Measurements from ENCODE around the gene MANF. TPM values are rescaled to one million over a fixed set of nuclear protein-coding genes. Genes with fewer than 3 reads are reported as not detected.

MANF gene
- total RNA-seq, 2 donors from 2014 or later = 42.6 to 48.5 TPM

DNA sequence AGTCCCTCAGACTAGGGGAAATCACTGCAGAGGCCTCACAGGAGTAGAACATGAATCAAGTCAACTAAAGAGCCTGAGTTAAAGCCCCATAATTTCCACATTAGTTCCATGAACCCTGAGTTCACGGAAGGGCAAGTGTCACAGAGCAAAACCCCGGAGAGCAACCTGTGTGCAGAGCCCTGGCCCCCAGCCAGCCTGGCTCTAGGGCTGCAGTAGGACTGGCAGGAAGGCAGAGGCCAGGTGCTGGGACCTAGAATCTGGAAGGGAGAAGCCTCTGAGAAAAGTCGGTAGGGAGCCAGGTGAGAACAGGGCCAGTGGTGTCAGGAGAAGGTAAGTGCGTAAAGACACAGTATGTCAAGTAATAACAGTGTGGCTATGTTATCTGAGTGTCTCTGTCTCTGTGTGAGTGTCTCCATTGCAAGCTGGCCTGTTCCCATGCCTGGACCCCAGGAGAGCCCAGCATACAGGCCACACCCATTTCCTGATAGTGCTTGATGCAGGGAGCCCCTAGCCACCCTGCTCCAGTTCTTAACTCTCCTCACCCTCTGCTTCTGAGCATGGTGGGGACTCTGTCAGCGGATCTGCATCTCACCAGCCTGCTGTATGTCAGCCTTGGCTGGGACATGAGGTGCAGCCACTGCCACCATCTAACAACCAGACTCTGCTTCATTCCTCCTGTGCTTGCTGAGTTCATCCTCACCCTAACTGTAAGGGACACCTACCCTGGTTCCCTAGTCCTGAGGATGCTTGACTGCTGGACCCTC, 11.3 kb upstream of the MANF start:
- H3K4me3 ChIP-seq = no peak overlapping the region
- TF ChIP-seq, protein P1, sequence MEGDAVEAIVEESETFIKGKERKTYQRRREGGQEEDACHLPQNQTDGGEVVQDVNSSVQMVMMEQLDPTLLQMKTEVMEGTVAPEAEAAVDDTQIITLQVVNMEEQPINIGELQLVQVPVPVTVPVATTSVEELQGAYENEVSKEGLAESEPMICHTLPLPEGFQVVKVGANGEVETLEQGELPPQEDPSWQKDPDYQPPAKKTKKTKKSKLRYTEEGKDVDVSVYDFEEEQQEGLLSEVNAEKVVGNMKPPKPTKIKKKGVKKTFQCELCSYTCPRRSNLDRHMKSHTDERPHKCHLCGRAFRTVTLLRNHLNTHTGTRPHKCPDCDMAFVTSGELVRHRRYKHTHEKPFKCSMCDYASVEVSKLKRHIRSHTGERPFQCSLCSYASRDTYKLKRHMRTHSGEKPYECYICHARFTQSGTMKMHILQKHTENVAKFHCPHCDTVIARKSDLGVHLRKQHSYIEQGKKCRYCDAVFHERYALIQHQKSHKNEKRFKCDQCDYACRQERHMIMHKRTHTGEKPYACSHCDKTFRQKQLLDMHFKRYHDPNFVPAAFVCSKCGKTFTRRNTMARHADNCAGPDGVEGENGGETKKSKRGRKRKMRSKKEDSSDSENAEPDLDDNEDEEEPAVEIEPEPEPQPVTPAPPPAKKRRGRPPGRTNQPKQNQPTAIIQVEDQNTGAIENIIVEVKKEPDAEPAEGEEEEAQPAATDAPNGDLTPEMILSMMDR (IDR thresholded peaks at IDR 0.05) = no peak
- H3K27ac ChIP-seq = no peak overlapping the region
- H3K9me3 ChIP-seq = no peaks in the 10 kb centered on the region
- H3K4me1 ChIP-seq (ENCODE audit: control insufficient read depth in 1 of 2, low read depth in 2 of 2) = no peaks in the 10 kb centered on the region
- no peaks in the 10 kb centered on the region for H3K27me3 ChIP-seq (replicated peaks; ENCODE audit: insufficient read depth)
- ATAC-seq (ENCODE audit: insufficient number of reproducible peaks, low FRiP score, low read depth) (no peak), DNase-seq (ENCODE audit: low spot score) (no peak)
- H3K36me3 ChIP-seq = no peaks in the 10 kb centered on the region

DNA sequence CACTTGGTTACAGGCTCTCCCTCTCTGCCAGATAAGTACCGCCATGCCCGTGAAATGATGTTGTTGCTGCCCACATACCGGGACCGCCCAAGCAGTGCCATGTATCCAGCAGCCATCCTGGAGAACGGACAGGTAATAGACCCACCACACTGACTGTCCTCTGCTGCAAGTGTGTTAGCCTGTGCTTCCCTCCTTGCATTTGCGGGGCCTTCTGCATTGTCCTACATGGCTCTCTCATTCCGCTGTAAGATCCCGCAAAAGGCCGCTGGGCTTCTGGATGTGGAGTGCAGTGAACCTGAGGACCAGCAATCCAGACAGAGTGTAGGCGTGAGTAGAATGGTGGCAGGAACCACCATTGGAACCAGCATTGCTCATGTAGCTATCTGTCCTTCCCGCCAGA, 10.6 kb upstream of the MANF start:
- TF ChIP-seq, protein P1 (IDR thresholded peaks at IDR 0.05) = no peak
- Histone ChIP-seq H3K9me3 (no peaks in the 10 kb centered on the region), H3K4me3 (no peak overlapping the region), H3K4me1 (ENCODE audit: control insufficient read depth in 1 of 2, low read depth in 2 of 2) (no peaks in the 10 kb centered on the region), H3K27me3 (replicated peaks; ENCODE audit: insufficient read depth) (no peaks in the 10 kb centered on the region), H3K27ac (no peak overlapping the region), H3K36me3 (no peaks in the 10 kb centered on the region)
- ATAC-seq (ENCODE audit: insufficient number of reproducible peaks, low FRiP score, low read depth) (no peak), DNase-seq (ENCODE audit: low spot score) (no peak)

DNA sequence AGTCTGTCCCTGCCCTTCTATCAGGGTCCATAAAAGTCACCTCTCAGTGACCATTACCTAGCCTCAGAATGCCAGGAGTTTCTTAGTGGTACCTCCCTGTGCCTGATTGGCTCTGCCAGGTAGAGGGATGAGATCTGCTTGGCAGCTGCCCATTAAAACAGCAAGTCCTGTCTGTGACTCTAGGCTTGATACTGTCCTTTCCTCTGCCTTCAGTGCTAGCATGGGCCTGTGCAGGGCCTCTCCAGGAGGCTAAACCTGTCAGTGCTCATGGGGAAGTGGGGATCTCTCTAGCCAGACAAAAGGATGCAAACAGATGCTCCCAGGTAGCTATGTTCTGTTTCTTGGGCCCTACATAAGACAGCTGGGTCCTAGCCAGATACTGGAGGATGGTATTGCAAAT, 10.0 kb upstream of the MANF start:
- no peak for ATAC-seq (ENCODE audit: insufficient number of reproducible peaks, low FRiP score, low read depth)
- Histone ChIP-seq H3K27me3 (replicated peaks; ENCODE audit: insufficient read depth) (no peaks in the 10 kb centered on the region), H3K27ac (no peak overlapping the region), H3K4me3 (no peak overlapping the region), H3K9me3 (no peaks in the 10 kb centered on the region), H3K4me1 (ENCODE audit: control insufficient read depth in 1 of 2, low read depth in 2 of 2) (no peaks in the 10 kb centered on the region), H3K36me3 (no peaks in the 10 kb centered on the region)
- DNase-seq (ENCODE audit: low spot score) = no peak
- TF ChIP-seq, protein P1 (IDR thresholded peaks at IDR 0.05) = no peak

- no peaks in the 10 kb centered on the region for H3K27me3 ChIP-seq (replicated peaks; ENCODE audit: insufficient read depth)
- TF ChIP-seq, protein P1 (IDR thresholded peaks at IDR 0.05) = no peak
- H3K4me1 ChIP-seq (ENCODE audit: control insufficient read depth in 1 of 2, low read depth in 2 of 2) = no peaks in the 10 kb centered on the region
- H3K36me3 ChIP-seq = no peaks in the 10 kb centered on the region
- no peaks in the 10 kb centered on the region for H3K9me3 ChIP-seq
- no peak overlapping the region for H3K27ac ChIP-seq
- no peak for ATAC-seq (ENCODE audit: insufficient number of reproducible peaks, low FRiP score, low read depth)
- no peak for DNase-seq (ENCODE audit: low spot score)
- H3K4me3 ChIP-seq = no peak overlapping the region
These were observed 9.5 kb upstream of the MANF start for GRCh38 chr3:51375571-51375970.

GRCh38 chr3:51378065-51378464, 7.0 kb upstream of the MANF start:
- TF ChIP-seq, protein P1 (IDR thresholded peaks at IDR 0.05) = no peak
- Histone ChIP-seq H3K27ac (no peak overlapping the region), H3K27me3 (replicated peaks; ENCODE audit: insufficient read depth) (no peaks in the 10 kb centered on the region), H3K4me3 (no peak overlapping the region), H3K4me1 (ENCODE audit: control insufficient read depth in 1 of 2, low read depth in 2 of 2) (no peaks in the 10 kb centered on the region), H3K36me3 (no peaks in the 10 kb centered on the region), H3K9me3 (no peaks in the 10 kb centered on the region)
- ATAC-seq (ENCODE audit: insufficient number of reproducible peaks, low FRiP score, low read depth) (no peak), DNase-seq (ENCODE audit: low spot score) (no peak)
